NCI-H748 (cell line): Measurements from ENCODE around the gene WDR7.

Source experiments
- DNase-seq: peaks from one replicate; lab custom pipeline; 2025; ENCODE audit not compliant: unreplicated experiment; lab: John Stamatoyannopoulos, UW

The WDR7 gene

DNA sequence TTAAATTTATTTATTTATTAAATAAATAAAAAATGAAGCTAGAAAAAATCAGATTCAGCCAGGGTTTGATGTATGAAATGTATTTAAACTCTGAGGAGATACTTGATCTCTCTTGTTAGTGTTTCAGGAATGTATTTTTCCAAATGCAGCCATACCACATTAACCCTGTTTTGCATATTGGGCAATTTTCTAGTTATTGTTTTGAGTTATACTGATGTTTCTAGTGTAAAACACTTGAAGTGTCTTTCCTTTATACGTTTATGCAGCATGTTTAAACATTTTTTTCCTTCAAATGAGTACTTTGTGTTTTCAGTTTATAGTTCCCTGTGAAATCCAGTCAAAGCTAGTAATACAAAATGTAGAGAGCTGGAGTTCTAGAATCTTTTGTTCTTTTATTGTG is 69.9 kb downstream of the WDR7 start:
- DNase-seq = no peak

DNA sequence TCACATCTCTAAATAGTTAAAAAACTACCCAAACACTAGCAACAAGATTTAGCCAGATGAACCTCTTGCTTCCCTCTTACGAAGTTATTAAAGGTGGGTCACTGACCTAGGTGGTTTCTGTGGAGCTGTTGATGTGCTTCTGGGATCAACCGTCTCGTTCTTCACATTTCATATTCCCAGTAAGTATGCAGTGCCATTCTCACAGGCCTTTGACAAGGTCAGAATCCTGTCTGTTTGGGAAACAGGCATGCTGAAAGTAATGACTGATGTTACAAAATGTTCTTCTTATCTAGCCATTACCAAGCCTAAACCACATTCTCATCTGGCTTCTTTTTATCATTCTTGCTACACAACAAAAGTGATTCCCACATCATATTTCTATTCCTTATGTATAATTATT is 70.3 kb downstream of the WDR7 start:
- no peak for DNase-seq

DNA sequence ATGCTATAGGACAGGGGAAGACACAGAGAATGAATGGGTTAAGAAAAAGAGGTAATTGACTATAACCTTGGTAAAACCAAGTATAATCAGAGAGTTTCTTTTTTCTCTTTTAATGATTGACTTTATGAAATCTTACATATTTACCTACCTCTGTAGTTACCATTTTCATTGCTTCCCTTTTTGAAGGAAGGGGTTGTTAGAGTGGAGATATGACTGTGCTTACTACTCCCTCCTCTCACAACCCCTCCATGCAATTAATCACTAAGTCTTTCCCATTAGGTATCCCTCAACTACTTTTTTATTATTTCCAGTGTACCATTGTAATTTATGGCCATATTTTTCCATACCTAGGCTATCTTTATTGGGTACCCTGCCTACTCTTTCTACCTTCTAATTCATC is 71.4 kb downstream of the WDR7 start:
- DNase-seq = no peak

DNA sequence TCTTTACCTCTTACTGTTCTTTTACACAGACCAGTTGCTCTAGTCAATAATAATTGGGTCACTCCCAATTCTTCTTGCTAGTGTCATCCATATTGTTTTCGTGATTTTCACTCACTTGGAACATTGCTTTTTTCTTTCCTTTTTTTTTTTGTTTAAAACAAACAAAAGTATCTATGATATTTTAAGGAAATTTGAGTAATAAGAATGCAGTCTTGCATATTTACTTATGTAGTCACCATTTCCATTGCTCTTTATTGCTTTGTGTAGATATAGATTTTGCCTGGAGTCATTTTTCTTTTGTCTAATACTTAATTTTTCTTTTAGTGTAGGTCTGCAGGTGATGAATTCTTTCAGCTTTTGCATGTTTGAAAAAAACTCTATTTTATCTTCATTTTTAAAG is 71.9 kb downstream of the WDR7 start:
- DNase-seq = no peak

DNA sequence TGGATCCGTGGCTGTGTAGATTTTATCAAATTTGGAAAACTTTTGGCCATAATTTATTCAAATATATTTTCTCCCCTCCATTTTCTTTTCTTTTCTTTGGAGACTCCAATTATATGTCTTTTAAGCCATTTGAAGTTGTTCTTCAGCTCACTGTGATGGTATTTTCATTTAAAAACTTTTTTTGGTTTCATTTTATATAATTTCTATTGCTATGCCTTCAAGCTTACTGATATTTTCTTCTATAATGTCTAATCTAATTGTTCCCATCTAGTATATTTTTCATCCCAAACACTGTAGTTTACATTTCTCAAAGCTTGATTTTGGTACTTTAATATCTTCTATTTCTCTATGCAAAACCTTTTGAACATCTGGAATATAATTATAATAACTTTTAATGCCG is 72.5 kb downstream of the WDR7 start:
- no peak for DNase-seq

DNA sequence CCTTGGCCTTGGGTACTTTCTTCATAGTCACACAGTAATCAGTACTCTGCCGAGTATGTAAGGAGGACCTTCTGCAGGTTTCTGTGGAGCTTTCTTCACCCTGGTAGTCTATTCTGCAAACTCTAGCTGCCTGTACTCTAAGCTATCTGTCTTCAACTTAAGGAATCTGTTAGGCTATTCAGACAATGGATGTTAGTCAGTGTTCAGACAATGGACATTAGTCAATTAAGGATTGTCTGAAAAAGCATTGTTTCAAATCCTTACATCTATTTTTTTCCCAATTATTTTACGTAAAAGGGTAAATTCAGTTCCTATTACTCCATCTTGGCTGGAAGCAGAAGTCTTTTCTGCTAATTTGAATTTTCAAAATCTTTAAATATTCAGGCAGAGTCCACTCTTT is 75.7 kb downstream of the WDR7 start:
- no peak for DNase-seq

DNA sequence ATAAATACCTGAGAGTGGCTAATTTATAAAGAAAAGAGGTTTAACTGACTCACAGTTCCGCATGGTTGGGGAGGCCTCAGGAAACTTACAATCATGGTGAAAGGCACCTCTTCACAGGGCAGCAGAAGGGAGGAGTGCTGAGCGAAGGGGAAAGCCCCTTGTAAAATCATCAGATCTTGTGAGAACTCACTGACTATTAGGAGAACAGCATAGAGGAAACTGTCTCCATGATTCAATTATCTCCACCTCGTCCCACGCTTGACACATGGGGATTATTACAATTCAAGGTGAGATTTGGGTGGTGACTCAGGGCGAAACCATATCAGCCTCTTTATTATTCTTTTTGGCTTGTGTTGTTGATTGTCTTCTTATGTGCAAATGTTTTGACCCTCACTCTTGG is 76.2 kb downstream of the WDR7 start:
- no peak for DNase-seq

DNA sequence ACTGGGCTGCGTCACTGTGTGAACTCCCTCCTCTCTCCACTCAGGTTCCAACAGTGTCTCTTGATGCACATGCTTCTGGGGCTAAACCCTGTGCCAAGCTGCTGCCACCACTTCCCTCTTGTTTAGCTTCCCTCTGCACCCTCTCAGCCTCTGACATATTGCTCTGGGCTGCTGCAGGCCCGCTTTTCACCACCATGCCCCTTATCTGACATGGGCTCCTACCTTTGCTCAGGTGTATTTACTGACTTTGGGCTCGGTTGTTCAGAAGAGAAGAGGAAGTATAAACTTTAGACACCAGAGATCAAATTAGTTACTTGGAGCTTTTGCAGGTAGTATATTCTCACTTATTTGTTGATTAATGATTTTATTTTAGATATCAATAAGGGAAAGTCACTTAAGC is 77.6 kb downstream of the WDR7 start:
- no peak for DNase-seq

DNA sequence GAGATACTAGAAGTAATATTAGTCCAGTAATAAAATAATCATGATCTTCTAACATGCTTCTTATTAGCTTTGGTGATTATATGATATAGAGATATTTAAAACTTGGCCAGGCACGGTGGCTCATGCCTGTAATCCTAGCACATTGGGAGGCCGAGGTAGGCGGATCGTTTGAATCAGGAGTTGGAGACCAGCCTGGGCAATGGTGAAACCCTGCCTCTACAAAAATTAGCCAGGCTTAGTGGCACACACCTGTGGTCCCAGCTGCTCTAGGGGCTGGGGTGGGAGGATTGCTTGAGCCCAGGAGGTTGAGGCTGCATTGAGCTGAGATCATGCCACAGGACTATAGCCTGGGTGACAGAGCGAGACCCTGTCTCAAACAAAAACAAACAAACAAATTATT is 87.0 kb downstream of the WDR7 start:
- no peak for DNase-seq

DNA sequence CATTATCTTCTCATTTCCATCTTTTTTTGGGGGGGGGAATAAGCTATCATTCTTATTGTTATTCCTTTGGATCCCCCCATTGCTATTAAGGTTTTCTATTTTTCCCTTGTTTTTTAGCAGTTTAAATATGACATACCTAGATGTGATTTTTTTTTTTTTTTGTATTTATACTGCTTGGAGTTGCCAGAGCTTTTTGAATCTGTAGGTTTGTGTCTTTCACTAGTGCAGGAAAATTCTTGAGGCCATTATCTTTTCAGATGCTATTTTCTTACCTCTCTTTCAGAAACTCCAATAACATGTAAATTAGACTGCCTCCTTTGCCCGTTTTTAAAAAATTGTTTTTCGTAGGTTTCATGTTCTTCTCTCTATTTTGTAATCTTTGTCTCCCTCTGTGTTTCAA is 88.6 kb downstream of the WDR7 start:
- no peak for DNase-seq

DNA sequence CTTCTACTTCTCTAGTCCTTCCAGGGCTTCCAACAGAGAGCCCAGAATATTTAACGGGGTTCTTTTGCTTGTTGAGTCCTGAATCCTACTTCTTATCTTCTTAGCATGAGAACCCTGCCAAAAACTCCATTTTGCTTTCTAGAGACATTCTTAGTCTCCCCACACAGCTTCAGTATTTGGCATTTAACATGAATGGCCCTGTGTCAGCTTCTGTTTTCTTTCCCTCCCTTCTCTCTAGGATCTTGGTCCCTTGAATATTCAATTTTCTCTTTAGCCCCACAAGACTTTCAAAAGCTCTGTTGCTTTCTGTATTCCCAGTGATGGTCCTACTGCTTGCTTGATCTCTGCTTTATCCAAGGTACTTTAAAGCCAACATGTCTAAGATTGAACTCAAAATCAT is 89.5 kb downstream of the WDR7 start:
- no peak for DNase-seq

DNA sequence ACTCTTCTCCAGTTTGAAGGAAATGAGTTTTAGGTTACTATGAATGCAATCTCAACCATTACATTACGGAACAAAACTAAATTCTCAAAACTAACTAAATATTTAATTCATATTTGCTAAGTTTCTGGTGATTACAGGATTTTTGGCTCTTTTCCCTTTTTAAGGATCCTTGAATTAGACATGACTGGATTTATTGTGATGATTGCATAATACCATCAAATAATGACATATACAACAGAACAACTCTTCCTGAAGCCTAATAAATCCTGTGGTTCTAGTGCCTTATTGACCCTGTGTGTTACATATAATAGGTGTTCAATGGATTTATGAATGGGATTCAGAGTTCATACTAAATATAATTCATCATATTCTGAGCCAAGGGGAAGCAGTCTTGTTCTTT is 90.5 kb downstream of the WDR7 start:
- DNase-seq = no peak

DNA sequence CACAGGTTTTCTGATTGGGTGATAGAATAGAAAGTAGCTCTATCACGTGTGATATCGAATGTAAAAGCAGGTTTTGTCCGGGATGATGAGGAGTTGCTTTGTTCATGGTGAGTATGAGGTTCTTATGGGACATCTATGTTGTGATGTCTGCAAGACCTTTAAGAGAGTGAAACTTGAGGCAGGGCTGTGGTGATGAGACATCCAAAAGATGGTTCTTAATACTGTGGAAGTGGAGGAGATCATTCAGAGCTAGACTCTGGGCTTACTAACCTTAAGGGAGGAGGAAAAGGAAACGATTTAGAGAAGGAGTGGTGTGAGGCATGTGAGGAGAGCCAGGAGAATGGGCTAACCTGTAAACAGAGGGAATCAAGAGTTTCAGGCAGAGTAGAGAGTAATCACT is 92.0 kb downstream of the WDR7 start:
- no peak for DNase-seq

DNA sequence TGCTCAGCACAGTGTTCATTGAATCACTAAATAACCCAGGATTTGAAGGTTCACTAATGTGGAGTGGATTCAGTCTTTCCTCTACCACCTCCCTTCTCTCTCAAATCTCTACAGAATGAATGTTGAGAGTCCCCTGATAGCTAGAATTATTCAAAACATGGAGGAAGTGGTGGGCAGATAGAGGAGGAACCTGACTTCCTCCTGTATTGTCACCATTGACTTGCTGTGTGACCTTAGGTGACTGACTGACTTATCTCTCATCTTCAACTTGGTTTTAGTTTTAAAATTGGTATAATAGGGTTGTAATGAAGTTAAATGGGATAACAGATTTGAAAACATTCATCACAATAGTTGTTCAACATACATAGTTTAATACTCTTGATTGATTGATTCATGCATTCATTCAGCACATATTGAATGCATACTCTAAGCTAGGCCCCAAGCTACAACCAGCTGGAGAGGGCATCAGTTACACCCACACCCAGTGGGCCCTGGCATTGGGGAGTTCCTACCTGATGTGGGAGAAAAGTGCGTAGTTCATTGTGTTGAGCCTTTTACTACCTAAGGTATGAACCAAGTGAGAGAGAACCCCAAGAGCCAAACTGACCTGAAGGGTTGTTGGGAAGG is 96.0 kb downstream of the WDR7 start:
- no peak for DNase-seq

DNA sequence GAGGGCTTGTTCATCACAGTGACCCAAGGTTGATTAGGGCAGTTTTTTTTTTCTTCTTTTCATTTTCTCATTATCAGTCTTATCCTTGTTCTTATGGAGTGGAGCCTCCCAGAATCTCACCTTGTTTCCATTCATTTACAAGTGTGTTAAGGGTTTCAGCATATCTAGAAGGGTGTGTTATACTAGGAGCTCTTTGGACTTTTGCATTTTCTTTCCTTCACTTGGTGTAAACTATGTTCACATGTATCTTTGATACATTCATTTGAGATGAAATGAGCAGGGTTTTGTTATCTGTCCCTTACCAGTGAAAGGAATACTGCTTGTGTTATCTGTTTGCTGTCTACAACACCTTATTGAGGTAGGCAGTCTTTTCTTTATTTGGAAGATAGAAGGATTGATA is 96.7 kb downstream of the WDR7 start:
- DNase-seq = no peak

DNA sequence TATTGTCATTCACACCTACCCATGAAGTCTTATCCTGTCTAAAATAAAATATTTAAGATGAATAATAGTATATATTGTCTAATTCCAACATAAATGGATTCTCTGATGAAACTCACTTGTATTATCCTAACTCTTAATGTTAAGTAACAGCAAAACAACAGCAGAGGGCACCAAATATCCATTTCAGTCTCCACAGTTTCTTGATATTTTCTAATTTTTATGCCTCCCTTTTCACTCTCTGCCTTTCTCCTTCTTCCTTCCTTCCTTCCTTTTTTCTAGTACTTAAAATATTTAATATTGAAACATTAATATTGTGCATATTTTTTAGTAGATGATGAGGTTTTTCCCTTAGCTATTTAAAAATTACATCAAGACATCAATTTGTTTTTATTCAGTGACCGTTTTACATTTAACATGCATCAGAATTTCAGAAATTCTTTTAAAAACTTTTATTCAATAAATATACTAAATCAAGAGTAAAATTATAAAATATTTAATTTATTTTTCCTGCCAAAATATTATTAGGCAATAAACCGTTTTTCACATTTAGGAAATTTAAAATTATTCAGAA is 97.6 kb downstream of the WDR7 start:
- DNase-seq = peak; percentile 53

DNA sequence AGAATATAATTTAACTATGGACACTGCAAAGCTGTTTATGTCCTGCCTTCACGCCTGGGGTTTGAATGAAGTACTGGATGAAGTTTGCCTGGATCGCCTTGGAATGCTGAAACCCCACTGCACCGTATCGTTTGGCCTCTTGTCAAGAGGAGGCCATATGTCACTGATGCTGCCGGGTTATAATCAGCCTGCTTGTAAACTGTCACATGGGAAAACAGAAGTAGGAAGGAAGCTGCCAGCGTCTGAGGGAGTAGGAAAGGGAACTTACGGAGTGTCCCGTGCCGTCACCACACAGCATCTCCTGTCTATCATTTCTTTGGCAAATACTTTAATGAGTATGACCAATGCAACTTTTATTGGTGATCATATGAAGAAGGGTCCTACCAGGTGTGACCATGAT is 105.8 kb downstream of the WDR7 start:
- no peak for DNase-seq

DNA sequence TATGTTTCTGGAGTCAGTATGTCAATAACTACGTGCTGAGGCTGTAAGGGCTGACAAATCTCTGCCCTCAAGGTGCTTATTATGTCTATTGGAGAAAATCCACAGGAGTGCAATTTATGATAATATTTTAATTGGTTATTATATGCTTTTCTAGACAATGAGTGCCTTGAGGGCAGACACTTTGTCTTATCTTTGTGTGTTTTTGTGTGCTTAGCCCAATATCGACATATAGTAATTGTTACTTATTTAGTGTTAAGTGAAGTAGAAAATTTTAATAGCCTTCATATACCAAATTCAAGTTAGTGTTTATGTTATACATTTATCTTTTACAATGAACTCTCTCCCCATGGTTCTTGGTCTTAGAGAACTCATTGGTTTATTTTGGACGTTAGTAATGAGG is 118.9 kb downstream of the WDR7 start:
- peak; percentile 86 for DNase-seq

DNA sequence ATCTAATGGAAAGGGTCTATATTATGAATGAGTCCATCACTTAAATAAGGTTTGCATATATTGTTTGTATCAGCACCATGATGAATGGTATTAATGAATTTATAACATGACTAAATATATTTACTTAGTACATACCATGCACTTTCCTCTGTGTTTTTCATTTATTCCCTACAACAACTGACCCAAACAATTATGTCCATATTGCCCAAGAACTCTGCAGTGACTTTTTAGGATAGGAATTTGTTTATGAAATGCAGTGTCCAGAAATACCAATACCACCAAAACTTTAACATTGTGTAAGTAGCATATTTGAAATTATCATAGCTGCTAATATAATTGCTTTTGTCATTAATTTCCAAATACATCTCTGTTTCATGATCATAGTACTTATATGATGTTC is 119.7 kb downstream of the WDR7 start:
- DNase-seq = no peak

DNA sequence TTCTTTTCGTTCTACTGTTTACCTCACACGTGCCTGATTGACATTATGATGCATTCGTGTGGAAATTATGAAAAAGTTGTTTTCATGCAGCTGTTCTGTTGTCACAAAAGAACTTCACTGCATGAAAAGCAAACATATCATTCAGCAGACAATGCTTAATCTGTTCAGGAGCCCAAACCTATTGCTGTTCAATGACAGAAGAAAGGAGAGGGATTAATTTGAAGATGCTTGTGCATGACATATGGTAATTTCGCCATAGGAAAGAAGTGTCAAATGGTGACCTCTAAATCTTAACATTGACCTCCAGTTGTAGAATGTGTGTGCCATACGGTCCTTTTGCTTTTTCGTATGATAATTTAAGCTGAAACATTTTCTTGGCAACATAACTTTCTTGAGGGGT is 124.5 kb downstream of the WDR7 start:
- DNase-seq = peak; percentile 59

DNA sequence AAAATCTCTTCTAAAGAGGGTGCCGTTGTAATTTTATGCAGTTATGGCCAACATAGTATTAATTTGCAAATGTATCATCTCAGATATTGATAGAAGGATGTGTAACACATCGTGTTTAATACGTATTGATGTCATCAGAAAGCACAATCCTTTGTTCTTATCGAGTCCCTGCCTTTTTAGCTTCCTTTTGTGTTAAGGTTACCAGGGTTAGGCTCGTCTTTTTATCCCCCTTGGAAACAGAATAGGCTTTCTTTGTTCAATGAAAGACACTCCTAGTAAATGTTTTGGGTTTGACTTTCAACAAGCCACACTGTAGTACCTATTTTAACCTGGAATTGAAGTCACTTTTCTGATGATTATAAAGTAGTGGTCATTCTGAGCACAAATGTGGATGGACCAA is 136.2 kb downstream of the WDR7 start:
- DNase-seq = peak; percentile 68

DNA sequence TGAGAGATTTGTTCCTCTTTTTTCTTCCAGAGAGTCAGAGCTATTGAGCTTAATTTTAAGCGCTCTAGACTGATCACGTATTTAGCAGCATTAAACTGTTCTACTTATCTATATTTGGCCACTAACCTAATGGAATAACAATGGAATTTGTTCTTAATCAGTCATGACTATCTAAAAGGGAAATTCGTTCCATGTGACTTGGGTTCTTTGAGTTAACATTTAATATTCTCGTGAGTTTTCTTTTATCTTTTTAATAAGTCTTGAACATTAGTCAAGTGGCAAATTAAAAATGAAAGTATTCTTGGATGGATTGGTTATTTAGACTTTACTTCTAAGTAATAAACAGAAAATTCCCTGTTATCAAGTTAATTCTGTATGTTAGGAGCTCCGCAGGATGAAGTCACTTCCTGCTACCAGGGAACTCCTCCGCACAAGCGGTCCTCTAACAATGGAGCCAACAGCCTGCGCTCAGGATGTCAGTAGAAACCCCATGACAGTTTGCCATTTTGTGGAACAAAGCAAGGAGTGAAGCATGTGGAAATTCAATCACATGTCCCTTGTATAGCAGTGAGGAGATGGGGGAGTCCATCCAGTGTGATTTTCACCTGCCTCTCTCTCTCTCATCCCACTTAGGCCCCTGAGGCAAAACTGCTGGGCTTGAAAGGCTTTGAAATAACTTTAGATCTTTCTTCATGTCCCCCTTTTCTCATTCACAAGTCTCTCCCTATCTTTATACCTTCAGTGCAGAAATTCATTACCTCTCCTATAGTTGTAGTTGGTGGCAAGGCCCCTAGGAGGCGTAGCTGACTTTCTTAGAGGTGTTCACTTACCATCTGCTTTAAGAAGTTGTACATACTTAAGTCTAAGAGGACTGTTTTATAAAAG is 138.1 kb downstream of the WDR7 start:
- DNase-seq = peak; percentile 16

DNA sequence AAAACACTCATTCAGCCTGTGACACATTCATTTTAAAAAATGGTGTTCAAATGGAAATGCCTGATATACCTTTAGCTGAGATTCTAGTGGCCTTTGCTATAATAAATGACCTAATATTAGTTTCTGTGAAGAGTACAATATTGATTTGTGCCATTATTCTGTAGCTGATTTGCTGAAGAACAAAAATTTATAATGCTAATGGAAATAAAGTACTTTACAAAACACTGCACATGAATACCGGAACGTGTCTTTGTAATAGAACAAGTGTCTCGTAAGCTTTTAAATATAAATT is 138.7 kb downstream of the WDR7 start:
- no peak for DNase-seq
